Keratinocyte (primary cell): Measurements from ENCODE around the gene NT5C. TPM values are rescaled to one million over a fixed set of nuclear protein-coding genes. Genes with fewer than 3 reads are reported as not detected.
A peak's percentile ranks its signal among the peaks of the same experiment; 100 is the strongest.

ENCODE experiments used
- DNase-seq: peaks from one replicate; pipeline ENCODE4 v3.0.0-alpha.2; 2011; ENCODE audit warnings: low read depth, missing footprints, low spot score
- FAIRE-seq: peaks from 2 replicates; lab custom pipeline; 2011; peaks lifted over from hg19 to GRCh38; lab: Jason Lieb, UNC
- H2AFZ ChIP-seq: 2 replicates; pipeline ENCODE4 v1.6.0; 2012; ENCODE audit warnings: low read length, control low read depth, inconsistent platforms; ENCODE audit not compliant: control insufficient read depth
- H3K27ac ChIP-seq: 2 replicates; pipeline ENCODE4 v1.5.1; 2011; ENCODE audit warnings: low read length; ENCODE audit not compliant: control insufficient read depth, insufficient read depth
- H3K27me3 ChIP-seq: 3 replicates; pipeline ENCODE4 v1.6.0; 2011; ENCODE audit warnings: low read length; ENCODE audit not compliant: control insufficient read depth, insufficient read depth; ENCODE audit errors: extremely low read depth
- H3K36me3 ChIP-seq, 2 experiments: 2 replicates in 1 of 2; 3 replicates in 1 of 2; pipeline ENCODE4 v1.5.1; 2011; ENCODE audit warnings: low read length in 2 of 2, mild to moderate bottlenecking in 1 of 2; ENCODE audit not compliant: control insufficient read depth in 2 of 2, insufficient read depth in 2 of 2; ENCODE audit errors: extremely low read depth in 1 of 2
- H3K4me1 ChIP-seq: 3 replicates; pipeline ENCODE4 v1.5.1; 2011; ENCODE audit warnings: low read length; ENCODE audit not compliant: control insufficient read depth, insufficient read depth; ENCODE audit errors: extremely low read depth
- H3K4me2 ChIP-seq: 3 replicates; pipeline ENCODE4 v1.6.0; 2011; ENCODE audit warnings: low read depth, low read length; ENCODE audit not compliant: control insufficient read depth, insufficient read depth; ENCODE audit errors: extremely low read depth
- H3K4me3 ChIP-seq, 3 experiments: fragments of 200-600 bp in 1 of 3; sonication (generic) in 1 of 3; 2 replicates in 2 of 3; 3 replicates in 1 of 3; pipeline ENCODE4 v1.5.1; 2011 to 2016; ENCODE audit warnings: low read length in 3 of 3, mild to moderate bottlenecking in 3 of 3, control low read depth in 2 of 3, inconsistent platforms in 1 of 3, low read depth in 1 of 3, mixed read lengths in 1 of 3, mixed run types in 1 of 3, moderate library complexity in 1 of 3; ENCODE audit not compliant: control insufficient read depth in 2 of 3, insufficient read depth in 2 of 3; ENCODE audit errors: extremely low read depth in 1 of 3
- H3K79me2 ChIP-seq: 2 replicates; pipeline ENCODE4 v1.6.0; 2012; ENCODE audit warnings: low read length; ENCODE audit not compliant: control insufficient read depth, insufficient read depth
- H3K9ac ChIP-seq: 3 replicates; pipeline ENCODE4 v1.6.0; 2011; ENCODE audit warnings: low read length; ENCODE audit not compliant: control insufficient read depth, insufficient read depth; ENCODE audit errors: extremely low read depth
- H3K9me1 ChIP-seq: 3 replicates; pipeline ENCODE4 v1.6.0; 2011; ENCODE audit warnings: low read length; ENCODE audit not compliant: control insufficient read depth, insufficient read depth; ENCODE audit errors: extremely low read depth
- H3K9me3 ChIP-seq: 2 replicates; pipeline ENCODE4 v1.5.1; 2012; ENCODE audit warnings: low read depth, low read length; ENCODE audit not compliant: control insufficient read depth
- H4K20me1 ChIP-seq: 3 replicates; pipeline ENCODE4 v1.6.0; 2011; ENCODE audit warnings: low read length; ENCODE audit not compliant: control insufficient read depth, insufficient read depth; ENCODE audit errors: extremely low read depth
- CTCF ChIP-seq, 3 experiments: IDR thresholded peaks in 1 of 3; conservative IDR thresholded peaks in 1 of 3; optimal IDR thresholded peaks in 1 of 3; 2 replicates in 2 of 3; 3 replicates in 1 of 3; pipeline versions ENCODE3 to v1.5.1; 2011; ENCODE audit warnings: low read length in 3 of 3, mild to moderate bottlenecking in 3 of 3, moderate library complexity in 2 of 3, control low read depth in 1 of 3, inconsistent platforms in 1 of 3; ENCODE audit not compliant: insufficient read depth in 2 of 3; ENCODE audit errors: extremely low read depth in 1 of 3
- EZH2 ChIP-seq: IDR thresholded peaks from one replicate; pipeline ENCODE4 v1.6.1; 2012; ENCODE audit warnings: inconsistent platforms, mild to moderate bottlenecking, low read length, moderate library complexity
- dilution Hi-C: fragments of 300-500 bp; cut with MboI; formaldehyde crosslinking; loops from one replicate; pipeline ENCODE4 v1.7.0; 2020; ENCODE audit warnings: low sequenced_read_pairs; ENCODE audit not compliant: extremely low pct_ligation_motif_present
- polyA plus RNA-seq, 5 experiments: library from polyadenylated mRNA; depleted of rRNA in 3 of 5; stranded (reverse) in 3 of 5; stranded (forward) in 1 of 5; unstranded in 1 of 5; fragments of >200 nt; gene quantifications; 1 replicate in 1 of 5; 2 replicates in 3 of 5; 3 replicates in 1 of 5; pipeline versions ENCODE4 v1.2.1 to v1.2.3, GENCODE V29; 2011 to 2012; ENCODE audit warnings: missing spikeins in 2 of 5, low read depth in 1 of 5, low replicate concordance in 1 of 5

The NT5C gene
- polyA plus RNA-seq, 1 donor (not counting 4 experiments of a cell fraction or from before 2014, with no cell fraction given), result 29.9 TPM

GRCh38 chr17:75109046-75109406, 22.5 kb downstream of the NT5C start:
- Histone ChIP-seq H3K4me3 (peak overlapping the region; percentile 65 to 78 (median 71)), H3K9ac (peak overlapping the region; percentile 65), H3K4me2 (peak overlapping the region; percentile 75), H3K9me1 (no peaks in the 10 kb centered on the region), H3K4me1 (peaks cover 4% of the 10 kb centered on the region), H3K27me3 (no peaks in the 10 kb centered on the region), H2AFZ (no peak overlapping the region), H4K20me1 (no peaks in the 10 kb centered on the region), H3K27ac (no peak overlapping the region), H3K9me3 (no peaks in the 10 kb centered on the region), H3K36me3 (no peaks in the 10 kb centered on the region), H3K79me2 (no peaks in the 10 kb centered on the region)
- FAIRE-seq, result no peak
- dilution Hi-C loops, result no loop called here
- TF ChIP-seq EZH2, result no peak
- TF ChIP-seq CTCF (optimal IDR thresholded peaks at IDR 0.05 in 1 of 3, IDR thresholded peaks at IDR 0.05 in 1 of 3, conservative IDR thresholded peaks at IDR 0.05 in 1 of 3; ENCODE audit: extremely low read depth in 1 of 3, insufficient read depth in 2 of 3, low read length in 3 of 3), result no peak
- DNase-seq, result no peak

DNA sequence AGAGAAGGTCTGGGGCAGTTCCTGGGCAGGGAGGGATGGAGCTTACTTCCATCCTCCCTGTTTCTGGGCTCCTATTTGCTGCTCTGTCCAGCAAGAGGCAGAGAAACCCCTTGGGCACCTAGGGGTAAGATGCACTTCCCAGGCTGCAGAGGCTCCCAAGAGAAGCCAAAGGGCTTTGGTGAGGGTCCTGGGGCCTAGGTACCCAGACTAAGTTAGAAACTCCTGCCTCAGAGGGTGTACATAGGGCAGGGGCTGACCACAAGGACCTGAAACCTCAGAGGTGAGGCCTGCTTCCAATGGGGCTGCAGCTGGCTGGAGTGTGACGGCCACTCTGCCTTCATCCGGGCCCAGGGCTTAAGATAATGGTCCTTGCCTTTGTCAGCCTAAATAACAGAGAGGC, 23.3 kb downstream of the NT5C start:
- Histone ChIP-seq H3K9me3 (no peaks in the 10 kb centered on the region), H3K27ac (no peak overlapping the region), H3K27me3 (no peaks in the 10 kb centered on the region), H3K4me2 (no peak overlapping the region), H3K36me3 (no peaks in the 10 kb centered on the region), H3K9ac (no peak overlapping the region), H3K4me1 (no peaks in the 10 kb centered on the region), H4K20me1 (no peaks in the 10 kb centered on the region), H2AFZ (no peak overlapping the region), H3K4me3 (no peak overlapping the region), H3K9me1 (no peaks in the 10 kb centered on the region), H3K79me2 (no peaks in the 10 kb centered on the region)
- FAIRE-seq (no peak), DNase-seq (no peak)
- dilution Hi-C loops, result no loop called here
- TF ChIP-seq EZH2 (no peak), CTCF (optimal IDR thresholded peaks at IDR 0.05 in 1 of 3, IDR thresholded peaks at IDR 0.05 in 1 of 3, conservative IDR thresholded peaks at IDR 0.05 in 1 of 3; ENCODE audit: extremely low read depth in 1 of 3, insufficient read depth in 2 of 3, low read length in 3 of 3) (no peak)
